Stimulated activated CD8-positive, alpha-beta memory T cell treated with anti-CD3 and anti-CD28 coated beads, Interleukin-15, amount 100 ng/mL, for 48 hours (primary cell): ENCODE measurements around the gene CREB5.

Source experiments
- DNase-seq, 2 donors: peaks; one replicate each; pipeline ENCODE4 v3.0.0-alpha.2; 2020; ENCODE audit warnings: low read depth in 2 of 2

Gene CREB5

DNA sequence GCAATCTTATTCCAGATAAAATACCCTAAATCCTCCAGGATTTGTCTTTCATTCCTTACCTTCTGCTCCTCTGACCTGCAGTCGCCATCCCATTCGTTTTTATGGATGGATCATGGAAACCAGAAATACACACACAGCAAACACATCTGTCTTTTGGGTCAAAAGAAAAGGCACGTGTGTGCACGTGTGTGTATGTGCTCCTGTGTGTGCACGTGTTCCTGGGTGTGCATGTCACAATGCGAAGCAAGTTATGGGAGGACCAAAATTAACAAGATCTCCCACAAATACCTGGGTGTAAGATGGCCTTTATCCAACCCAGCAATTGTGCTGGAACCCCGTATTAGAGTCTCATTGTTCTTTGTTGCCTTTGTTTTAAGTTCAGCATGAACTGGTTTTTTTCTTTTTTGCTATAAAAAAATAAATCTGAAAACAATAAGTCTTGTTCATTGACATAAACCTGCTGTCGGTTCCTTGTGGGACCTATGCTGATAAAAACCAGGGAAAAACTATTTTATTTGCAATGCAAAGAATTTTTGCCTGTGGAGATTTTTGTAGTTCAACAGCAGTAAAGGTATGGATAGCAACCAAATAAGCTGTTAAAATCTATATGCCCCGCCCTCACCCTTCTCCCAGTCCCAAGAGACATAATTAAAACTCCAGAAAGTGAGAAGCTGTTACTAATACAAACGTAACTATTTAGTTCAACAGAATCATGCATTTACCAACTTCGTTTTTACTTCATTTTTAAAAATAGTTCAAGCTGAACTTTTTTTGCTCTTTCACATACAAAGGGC lies 229.6 kb downstream of the CREB5 start:
- no peak for DNase-seq

DNA sequence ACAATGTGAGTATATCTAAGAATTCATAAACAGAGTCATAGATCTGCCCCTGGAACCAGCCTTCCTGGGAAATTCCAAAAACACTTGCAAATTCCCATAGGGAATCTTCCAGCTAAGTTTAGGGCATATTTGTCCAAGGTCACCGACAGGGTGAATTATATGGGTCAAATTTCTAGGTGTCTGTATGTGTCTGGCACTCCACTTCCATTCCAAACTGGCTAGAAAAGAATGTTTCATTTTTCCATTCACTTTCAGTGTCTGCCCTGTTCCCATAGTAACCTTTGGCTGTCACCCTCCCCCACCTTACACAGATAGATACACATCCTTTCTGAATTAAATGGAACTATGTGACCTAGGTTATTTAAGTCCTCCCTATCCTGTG lies 230.9 kb downstream of the CREB5 start:
- no peak for DNase-seq

DNA sequence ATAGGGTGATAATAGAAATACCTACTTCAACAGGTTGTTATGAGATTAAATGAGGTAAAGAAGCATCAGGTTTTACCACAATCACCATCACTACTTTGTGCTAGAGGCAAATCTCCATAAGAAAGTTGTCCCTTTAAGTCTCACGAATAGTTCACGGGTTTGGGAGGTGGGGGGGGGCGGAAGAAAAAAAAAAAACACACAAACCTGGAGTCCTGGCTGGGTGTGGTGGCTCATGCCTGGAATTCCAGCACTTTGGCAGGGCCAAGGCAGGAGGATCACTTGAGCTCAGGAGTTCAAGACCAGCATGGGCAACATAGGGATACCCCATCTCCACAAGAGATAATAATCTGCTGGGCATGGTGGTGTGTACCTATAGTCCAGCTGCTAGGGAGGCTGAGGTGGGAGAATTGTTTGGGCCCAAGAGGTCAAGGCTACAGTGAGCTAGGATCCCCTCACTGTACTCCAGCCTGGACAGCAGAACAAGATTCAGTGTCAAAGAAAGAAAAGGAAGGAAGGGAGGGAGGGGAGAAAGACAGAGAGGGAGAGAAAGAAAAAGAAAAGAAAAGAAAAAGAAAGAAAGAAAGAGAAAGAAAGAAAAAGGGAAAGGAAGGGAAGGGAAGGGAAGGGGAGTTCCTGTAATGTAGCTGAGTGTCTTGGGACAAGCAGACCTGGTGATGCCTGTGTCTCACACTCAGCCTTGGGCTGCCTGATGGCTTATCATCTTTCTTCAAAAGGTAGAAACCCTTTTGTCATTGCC lies 231.4 kb downstream of the CREB5 start:
- no peak for DNase-seq

DNA sequence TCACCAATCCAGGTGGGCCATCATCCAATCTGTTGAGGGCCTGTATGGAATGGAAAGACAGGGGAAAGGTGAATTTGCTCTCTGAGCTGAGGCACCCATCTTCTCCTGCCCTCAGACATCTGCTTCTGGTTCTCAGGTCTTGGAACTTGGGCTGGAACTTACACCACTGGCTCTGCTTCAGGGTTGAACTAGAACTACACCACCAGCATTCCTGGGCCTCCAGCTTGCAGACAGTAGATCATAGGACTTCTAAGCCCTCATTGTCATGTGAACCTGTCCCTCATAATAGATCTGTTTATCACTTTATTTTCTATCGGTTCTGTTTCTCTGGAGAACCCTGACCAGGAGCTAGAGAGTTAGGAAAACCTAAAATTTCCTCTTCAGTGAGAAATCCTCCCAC lies 233.5 kb downstream of the CREB5 start:
- no peak for DNase-seq

GRCh38 chr7:28646376-28647075 lies 234.2 kb downstream of the CREB5 start:
- DNase-seq = no peak

DNA sequence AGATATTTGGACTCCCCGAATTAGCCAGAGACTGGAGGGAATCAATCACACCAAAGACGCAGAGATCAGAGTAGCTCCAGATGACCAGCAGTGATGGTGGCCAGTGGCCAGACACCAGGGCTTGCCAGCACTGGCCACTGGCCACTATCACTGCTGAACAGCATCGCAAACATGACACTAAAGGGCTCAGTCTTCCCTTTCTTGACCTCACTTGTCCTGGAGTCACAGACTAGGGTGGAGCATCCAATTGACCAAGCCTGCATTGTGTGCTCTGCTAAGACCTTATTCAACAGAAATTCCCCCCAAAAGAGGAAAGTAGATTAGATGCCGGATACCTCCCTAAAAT lies 234.7 kb downstream of the CREB5 start:
- no peak for DNase-seq

GRCh38 chr7:28649189-28649588 lies 236.9 kb downstream of the CREB5 start:
- no peak for DNase-seq

DNA sequence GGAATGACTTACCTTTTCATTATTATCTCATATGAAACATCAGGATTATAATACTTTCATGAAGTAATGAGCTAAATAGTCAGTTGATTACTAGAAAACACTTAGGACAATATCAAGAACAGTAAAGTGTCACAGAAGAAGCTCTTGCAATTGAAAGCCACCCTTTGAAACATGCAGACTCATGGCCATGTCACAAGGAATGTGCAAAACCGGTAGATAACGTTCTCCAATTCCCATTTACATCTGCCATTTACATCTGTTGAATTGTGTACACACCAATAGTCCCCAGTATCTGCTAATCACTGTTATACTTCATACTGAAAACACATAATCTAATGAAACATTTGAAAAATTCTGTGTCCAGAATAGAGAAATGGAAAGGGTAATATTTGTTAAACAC lies 237.5 kb downstream of the CREB5 start:
- no peak for DNase-seq

- no peak for DNase-seq
Observed at GRCh38 chr7:28654110-28654509, 241.8 kb downstream of the CREB5 start.

- DNase-seq = no peak
Observed at GRCh38 chr7:28656529-28656928, 244.2 kb downstream of the CREB5 start.

DNA sequence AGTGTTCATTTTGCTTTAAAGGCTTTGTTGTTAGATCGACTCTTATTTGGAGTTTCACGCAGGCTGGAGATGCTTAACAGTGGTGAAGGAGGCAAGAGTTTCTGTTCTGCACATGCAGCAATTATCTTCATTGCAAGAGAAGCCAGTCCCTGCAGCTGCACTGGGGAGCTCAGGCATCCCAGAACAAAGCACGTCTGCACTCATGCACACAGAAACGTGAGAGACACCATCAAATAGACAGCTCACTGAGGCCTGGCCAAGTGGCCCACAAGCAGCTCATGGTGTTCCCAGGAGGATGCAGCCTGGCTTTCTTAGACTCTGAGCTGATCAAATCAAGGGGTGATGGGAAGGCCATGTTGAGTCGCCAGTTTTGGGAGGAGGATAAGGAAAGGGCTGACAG lies 246.1 kb downstream of the CREB5 start:
- no peak for DNase-seq

DNA sequence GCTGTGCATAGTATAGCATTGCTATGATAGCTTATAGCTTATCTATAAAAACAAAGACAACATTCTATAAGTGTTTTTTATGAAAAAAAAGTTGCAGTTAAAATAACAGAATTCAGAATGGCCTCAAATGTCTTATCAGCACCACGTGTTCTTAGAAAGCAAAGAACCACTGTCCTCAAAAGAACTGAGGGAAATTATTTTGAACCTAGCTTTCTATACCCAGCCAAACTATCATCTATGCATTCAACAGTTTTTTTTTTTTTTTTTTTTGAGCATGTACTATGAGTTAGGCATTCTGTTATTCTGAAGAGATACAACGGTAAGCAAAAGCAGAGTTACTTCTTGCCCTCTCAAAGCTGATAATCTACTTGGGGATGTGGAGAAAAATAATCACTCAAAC lies 247.8 kb downstream of the CREB5 start:
- DNase-seq = no peak

GRCh38 chr7:28661826-28662595 lies 249.7 kb downstream of the CREB5 start:
- no peak for DNase-seq

DNA sequence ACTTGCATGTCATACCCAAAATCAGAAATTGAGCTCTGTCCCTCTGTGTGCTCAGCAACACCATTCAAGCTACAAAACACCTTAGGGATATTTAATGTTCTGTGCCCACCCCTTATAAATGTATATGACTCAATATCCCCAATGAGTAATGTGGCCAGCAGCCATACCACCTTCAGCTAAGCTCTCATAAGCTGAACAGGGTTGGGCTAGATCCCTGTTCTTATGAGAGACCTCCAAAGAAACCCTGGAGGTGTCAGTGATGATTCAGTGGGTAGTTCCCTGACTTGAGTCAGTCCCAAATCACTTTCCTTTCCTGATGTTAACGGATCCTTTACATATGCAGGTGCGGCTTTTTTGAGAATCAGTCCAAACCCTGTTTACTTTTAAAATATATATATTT lies 253.8 kb downstream of the CREB5 start:
- DNase-seq = no peak

DNA sequence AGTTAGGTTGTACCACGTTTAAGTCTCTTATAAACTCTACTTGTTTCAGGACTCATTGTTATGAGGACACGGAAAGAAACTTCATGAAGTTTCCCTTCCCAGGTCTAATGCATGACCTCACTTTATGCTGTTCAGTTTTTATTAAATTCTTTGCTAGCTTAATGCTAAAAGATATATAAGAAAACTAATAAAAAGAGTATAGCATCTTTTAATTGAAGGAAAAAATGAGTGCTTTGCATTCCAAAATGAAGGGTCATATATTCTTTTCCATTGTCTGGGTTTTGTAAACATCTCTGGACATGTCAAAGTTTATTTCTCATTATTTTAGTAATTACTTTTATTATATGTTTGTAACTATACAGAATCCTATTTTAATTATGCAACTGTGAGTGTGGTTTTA lies 255.8 kb downstream of the CREB5 start:
- DNase-seq = no peak

DNA sequence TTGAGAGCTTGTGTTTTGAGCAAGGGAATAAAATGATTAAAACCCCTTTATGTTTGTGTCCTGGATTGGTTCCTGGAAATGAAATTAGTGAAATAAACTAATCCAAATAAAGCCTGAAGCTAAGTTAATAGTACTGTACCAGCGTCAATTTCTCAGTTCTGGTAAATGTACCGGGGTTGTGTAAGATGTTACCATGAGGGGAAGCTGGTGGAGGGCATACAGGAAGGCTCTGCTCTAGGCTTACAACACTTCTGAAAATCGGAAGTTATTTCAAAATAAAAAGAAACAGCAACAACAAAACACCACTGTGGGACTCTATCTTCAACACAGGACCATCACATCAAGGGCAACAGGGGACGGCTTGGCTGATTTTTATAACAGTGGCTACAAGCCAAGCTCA lies 257.0 kb downstream of the CREB5 start:
- DNase-seq = no peak

GRCh38 chr7:28671526-28671925 lies 259.2 kb downstream of the CREB5 start:
- no peak for DNase-seq

GRCh38 chr7:28672397-28672797 lies 260.1 kb downstream of the CREB5 start:
- DNase-seq = no peak

DNA sequence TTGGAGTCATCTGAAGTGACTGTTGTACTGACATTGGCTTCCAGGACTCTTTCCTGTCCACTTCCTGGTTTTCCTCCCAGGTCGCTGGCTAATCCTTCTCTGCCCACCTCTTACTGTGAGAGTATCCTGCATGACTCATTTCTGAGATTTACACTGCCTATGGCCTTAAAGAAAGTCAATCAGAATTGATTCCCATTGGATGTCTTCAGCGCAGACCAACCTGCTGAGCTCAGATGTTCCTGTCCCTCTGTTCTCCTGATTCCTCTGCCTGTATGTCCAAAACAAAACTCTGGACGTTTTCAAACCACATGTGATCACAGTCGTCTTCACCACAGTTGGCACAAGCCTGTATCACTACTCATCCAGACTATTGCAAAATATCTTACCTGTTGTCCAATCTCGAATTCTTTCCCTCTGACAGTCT lies 262.1 kb downstream of the CREB5 start:
- no peak for DNase-seq

- no peak for DNase-seq
Observed at GRCh38 chr7:28675429-28675828, 263.1 kb downstream of the CREB5 start.

- DNase-seq = no peak
Observed at GRCh38 chr7:28677668-28678067, 265.4 kb downstream of the CREB5 start.

GRCh38 chr7:28678431-28678965 lies 266.2 kb downstream of the CREB5 start:
- no peak for DNase-seq
